ENCODE data around the gene ZNF787.

ZNF787 gene

GRCh38 chr19:56087647-56088496 is 33.2 kb downstream of the ZNF787 start:
- DNase-seq (ENCODE audit: low read depth in 3 of 3): no peak

GRCh38 chr19:56086671-56087430 is 34.2 kb downstream of the ZNF787 start:
- DNase-seq (ENCODE audit: low read depth in 3 of 3): no peak

- no peak for DNase-seq (ENCODE audit: low read depth in 3 of 3)
Observed at GRCh38 chr19:56085571-56086275, 35.4 kb downstream of the ZNF787 start.

- no peak for DNase-seq (ENCODE audit: low read depth in 3 of 3)
Observed at GRCh38 chr19:56084835-56085536, 36.1 kb downstream of the ZNF787 start.

- no peak for DNase-seq (ENCODE audit: low read depth in 3 of 3)
Observed at GRCh38 chr19:56083668-56084067, 37.4 kb downstream of the ZNF787 start.

GRCh38 chr19:56080669-56081401 is 40.3 kb downstream of the ZNF787 start:
- DNase-seq (ENCODE audit: low read depth in 3 of 3): peak; percentile 42 to 73 (median 50)

GRCh38 chr19:56079609-56080008 is 41.5 kb downstream of the ZNF787 start:
- no peak for DNase-seq (ENCODE audit: low read depth in 3 of 3)

- peak in 2 of 3 experiments; percentile 22 to 41 for DNase-seq (ENCODE audit: low read depth in 3 of 3)
Observed at GRCh38 chr19:56076498-56076897, 44.6 kb downstream of the ZNF787 start.

GRCh38 chr19:56071151-56071550 is 49.9 kb downstream of the ZNF787 start:
- no peak for DNase-seq (ENCODE audit: low read depth in 3 of 3)

GRCh38 chr19:56069642-56070041 is 51.5 kb downstream of the ZNF787 start:
- no peak for DNase-seq (ENCODE audit: low read depth in 3 of 3)

- peak; percentile 28 to 54 (median 31) for DNase-seq (ENCODE audit: low read depth in 3 of 3)
Observed at GRCh38 chr19:56066152-56067023, 54.7 kb downstream of the ZNF787 start.

GRCh38 chr19:56053596-56053995 is 67.5 kb downstream of the ZNF787 start:
- no peak for DNase-seq (ENCODE audit: low read depth in 3 of 3)
